Posterior cingulate gyrus (tissue), 11 donors: ENCODE data around the gene GAS7.

Experiments
- DNase-seq, 10 donors: peaks; one replicate each; pipeline versions ENCODE4 v3.0.0 to v3.0.0-alpha.2; 2020 to 2021; ENCODE audit warnings: mixed read lengths in 3 of 10
- intact Hi-C: fragments of 100-400 bp; cut with DNase I; formaldehyde crosslinking; loops from one replicate; pipeline ENCODE4 v1.15.1; 2023

GAS7 gene

GRCh38 chr17:9940841-9941240, 257.6 kb downstream of the GAS7 start:
- intact Hi-C loops: no loop called here
- DNase-seq: peak in 2 of 10 donors; percentile 59 to 77

DNA sequence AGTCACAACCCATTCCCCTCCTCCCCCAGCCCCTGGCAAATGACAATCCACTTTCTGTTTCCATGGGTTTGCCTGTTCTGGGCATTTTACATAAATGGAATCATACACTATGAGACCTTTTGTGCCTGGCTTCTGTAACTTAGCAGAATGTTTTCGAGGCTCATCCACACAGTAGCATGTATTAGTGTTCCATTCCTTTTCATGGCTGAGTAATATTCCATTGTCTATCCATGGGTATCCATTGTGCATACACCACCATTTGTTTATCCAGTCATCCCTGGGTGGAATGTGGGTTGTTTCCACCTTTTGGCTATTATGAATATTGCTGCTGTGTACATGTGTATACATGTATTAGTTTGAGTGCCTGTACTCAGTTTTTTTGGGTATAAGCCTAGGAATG, 259.6 kb downstream of the GAS7 start:
- DNase-seq: no peak
- intact Hi-C loops: no loop called here

DNA sequence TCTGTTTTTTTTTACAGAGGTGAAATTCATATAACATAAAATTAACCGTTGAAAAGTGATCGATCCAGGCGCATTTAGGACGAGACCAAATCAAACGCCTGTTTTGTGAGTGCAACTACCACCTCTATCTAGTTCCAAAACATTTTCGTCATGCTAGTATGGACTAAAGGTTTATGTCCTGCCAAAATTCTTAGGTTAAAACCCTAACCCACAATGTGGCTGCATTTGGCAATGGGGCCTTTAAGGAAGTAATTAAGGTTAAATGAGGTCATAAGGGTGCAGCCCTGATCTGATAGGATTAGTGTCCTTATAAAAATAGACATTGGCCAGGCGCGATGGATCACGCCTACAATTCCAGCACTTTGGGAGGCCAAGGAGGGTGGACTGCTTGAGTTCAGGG, 260.5 kb downstream of the GAS7 start:
- intact Hi-C loops: no loop called here
- peak in 1 of 10 donors; percentile 16 for DNase-seq

GRCh38 chr17:9937241-9937761, 261.1 kb downstream of the GAS7 start:
- intact Hi-C loops: no loop called here
- DNase-seq: peak in 9 of 10 donors; percentile 53 to 95 (median 69)

GRCh38 chr17:9936095-9936494, 262.3 kb downstream of the GAS7 start:
- peak in 1 of 10 donors; percentile 59 for DNase-seq
- intact Hi-C loops: no loop called here

DNA sequence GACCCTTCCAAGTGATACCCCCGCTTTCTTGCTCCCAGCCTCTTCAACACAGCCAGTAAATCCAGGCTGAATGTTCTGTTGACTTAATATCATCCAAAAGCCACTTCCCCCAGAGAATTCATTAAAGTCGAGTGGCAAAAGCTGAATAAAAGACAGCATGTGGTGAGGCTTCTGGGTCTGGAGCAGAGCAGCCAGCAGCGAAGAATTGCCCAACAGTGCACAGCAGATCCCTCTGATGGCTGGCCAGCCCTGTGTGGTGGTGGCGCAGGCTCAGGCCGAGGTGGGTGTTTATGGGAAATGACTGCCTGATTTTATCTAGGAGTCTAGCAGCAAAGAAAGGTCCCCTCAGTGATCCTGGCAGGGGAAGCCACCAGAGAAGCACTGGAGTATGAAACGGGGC, 263.0 kb downstream of the GAS7 start:
- DNase-seq: peak in 1 of 10 donors; percentile 83
- intact Hi-C loops: no loop called here

DNA sequence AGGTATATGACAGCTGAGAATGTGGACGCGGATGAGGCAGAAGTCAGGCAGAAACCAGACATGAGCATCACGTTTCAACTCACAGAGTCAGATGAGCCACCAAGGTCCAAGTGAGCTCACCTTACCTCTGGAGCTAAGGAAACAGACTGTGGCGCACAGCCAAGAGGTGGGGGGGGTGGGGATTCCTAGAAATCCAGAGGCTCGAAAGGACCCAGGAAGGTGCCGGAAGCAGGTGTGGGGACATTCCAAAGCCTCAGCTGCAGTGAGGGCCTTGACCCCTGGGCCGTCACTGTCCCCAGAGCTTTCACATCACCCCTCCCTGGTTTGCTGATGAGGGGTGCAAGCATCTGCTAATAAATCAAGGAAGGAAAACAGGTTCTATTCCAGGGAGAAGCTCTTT, 264.1 kb downstream of the GAS7 start:
- intact Hi-C loops: no loop called here
- peak in 1 of 10 donors; percentile 44 for DNase-seq

DNA sequence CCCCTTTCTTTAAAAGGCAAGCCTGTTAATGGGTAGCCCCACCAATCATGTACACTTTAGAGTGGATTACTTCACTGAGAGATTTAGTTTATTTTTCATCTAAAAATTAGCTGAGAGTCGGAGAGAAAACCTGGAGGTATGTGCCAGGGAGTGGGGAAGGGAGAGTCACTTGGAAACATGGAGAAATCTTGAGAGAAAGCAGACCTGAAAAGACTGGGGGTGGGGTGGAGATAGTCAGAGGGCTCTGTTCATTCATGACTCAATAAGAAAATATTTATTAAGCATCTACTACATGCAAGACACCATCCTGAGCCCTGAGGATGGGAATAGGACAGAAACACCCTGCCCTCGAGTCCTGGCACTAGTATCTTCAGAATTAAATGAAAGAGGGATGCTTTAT, 265.9 kb downstream of the GAS7 start:
- intact Hi-C loops: no loop called here
- no peak for DNase-seq

DNA sequence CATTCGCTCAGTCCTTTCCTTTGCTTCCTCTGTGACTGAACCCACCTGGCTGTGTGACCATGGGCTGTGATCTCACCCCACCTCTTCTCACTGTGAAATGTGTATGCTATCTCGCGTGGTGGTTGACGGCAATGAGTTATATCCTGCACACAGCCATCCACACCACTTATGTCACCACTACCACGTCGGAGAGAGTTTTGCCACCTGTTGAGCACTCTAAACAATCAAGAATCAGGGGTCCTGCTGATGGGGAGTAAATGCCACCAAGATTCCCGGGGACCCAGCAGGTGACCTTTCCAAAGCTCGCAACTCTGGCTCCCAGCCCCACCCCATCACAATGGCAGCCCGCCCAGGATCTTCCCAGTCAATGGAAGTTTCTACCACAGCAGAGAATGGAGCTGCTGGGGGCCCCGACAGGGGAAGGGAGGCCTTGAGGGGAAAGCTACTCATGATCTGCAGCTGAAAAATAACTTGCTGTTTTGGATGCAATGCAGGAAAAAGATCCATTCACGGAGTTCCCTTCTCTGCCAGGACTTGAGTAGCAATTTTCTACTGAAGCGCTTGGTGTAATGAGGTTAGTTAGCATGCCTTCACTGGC, 267.2 kb downstream of the GAS7 start:
- intact Hi-C loops: no loop called here

DNA sequence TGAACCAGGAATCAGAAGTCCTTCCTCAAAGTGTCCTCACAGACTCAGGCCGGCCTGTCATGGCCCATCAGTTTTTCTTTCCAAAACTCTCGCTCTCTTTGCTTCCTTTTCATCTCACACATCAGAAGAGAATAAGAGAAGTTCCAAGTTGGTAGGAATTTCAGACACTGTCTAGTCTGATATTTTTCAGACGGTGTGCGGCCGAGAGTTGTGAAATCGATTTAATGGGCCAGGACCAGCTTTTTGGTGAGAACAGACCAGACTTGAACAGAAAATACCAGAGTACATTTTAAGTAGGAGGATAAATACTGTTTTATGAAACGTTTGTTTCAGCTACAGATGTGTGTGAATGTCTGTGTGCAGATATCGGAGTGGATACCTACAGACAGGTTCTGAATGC, 268.5 kb downstream of the GAS7 start:
- intact Hi-C loops: loop anchor here (10.0 kb wide), 3 partner anchors 55 to 355 kb away; no protein-coding TSS in a partner anchor
- peak in 1 of 10 donors; percentile 10 for DNase-seq

More for the DNA sequence above, 267.2 kb downstream of the GAS7 start:
- DNase-seq: peak in 1 of 10 donors; percentile 42

DNA sequence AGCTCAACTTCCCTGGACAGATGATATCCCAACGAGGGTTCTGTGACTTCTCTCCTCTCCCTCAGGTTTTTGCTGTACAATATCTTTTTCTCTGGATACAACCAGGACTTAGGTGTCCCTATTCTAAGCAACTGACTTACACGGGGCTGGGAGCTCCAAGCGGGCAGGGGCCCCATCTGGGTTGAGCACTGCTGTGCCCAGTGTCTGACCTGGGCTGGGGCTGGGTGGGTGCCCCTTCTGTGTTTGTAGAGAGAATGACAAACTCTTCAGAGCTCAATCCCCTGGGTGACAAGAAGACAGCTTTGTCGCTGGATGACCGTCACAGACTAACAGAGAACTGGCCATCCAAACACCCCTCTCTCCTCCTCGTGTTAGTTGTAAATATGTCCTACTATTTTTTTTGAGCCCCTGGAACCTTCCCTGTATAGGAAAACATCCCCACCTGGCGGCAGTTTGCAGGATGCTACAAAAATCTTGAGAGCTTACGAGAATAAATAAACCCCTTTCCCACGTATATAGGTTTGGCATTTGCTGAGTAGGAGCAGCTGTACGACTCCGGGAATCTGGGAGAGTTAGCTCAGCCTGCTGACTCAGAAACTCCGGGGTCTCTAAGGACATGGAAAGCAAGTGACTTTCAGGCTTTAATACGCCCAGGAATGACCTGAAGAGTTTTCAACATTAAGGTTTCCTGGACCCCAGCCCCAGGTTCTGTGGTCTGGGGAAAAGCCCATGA, 269.6 kb downstream of the GAS7 start:
- intact Hi-C loops: loop anchor here (10.0 kb wide), 3 partner anchors 56 to 356 kb away; no protein-coding TSS in a partner anchor
- DNase-seq: peak in 4 of 10 donors; percentile 27 to 89 (median 54)

- intact Hi-C loops: loop anchor here (10.0 kb wide), 3 partner anchors 59 to 359 kb away; no protein-coding TSS in a partner anchor
- peak in 1 of 10 donors; percentile 74 for DNase-seq
Measured at GRCh38 chr17:9926150-9926804, 272.1 kb downstream of the GAS7 start.

- DNase-seq: peak in 1 of 10 donors; percentile 75
- intact Hi-C loops: loop anchor here (2.0 to 10.0 kb wide), 4 partner anchors 59 to 693 kb away; no protein-coding TSS in a partner anchor
Measured at GRCh38 chr17:9925457-9925856, 272.9 kb downstream of the GAS7 start.

DNA sequence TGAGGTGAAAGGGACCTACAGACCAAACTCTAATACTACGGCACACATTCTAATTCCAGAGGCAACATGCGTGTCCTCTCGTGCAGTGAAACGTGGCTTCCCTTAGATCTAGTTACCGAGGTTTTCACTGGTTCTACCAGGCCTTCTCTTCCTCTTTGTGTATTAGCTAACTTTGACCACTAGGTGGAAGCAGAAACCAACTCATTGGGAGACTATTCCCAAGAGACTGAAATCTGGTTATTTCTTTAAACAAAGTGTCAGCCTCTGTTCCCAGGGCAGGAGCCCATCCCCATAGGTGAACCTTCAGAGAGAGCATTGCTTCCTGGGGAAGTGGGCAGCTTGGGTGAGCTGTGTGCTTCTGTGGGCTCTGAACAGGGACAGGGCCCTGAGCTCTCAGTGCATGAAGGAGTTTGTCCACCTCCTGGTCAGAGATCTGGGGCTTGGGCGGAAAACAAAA, 273.6 kb downstream of the GAS7 start:
- intact Hi-C loops: loop anchor here (2.0 to 10.0 kb wide), 4 partner anchors 60 to 694 kb away; no protein-coding TSS in a partner anchor
- peak in 3 of 10 donors; percentile 8 to 83 (median 28) for DNase-seq

DNA sequence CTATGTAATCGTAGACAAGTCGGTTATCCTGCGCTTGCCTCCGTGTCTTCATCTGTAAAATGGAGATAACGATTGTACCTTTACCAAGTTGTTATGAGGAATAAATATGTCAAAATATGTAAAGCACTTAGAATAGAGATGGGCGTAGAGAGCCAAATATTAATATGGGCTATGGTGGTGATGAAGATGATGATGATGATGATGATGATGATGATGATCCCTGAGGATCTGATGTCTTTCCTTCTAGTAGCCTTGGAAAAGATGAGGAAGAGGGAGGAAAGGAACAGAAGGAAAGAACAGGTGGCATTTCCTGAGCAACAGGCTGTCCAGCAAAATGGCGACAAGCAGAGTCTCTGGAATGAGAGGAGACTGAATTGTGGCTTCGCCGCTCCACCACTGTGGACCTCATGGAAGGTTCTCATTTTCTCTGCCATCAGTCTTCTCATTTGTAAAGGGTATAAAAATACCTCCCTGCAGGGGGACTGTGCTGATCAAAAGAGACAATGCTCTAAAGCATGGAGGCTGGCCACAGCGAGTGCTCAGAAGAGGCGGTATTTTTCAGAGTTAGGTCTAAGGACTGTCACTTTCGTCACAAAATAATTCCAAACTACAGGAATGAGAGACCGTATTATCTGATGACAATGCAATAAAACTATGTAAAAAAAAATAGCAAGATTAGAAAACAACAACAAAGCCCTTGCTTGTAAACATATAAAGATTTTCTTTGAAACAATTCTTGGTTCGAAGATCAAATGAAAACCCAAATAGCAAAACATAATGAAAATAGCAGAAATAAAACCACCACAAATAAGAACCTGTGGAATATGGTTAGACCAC, 276.2 kb downstream of the GAS7 start:
- intact Hi-C loops: loop anchor here (10.0 kb wide), 3 partner anchors 63 to 363 kb away; no protein-coding TSS in a partner anchor
- DNase-seq: peak in 2 of 10 donors; percentile 14 to 40

- intact Hi-C loops: loop anchor here (10.0 kb wide), 3 partner anchors 64 to 364 kb away; no protein-coding TSS in a partner anchor
- DNase-seq: peak in 3 of 10 donors; percentile 30 to 64 (median 63)
Measured at GRCh38 chr17:9921216-9921615, 277.2 kb downstream of the GAS7 start.

DNA sequence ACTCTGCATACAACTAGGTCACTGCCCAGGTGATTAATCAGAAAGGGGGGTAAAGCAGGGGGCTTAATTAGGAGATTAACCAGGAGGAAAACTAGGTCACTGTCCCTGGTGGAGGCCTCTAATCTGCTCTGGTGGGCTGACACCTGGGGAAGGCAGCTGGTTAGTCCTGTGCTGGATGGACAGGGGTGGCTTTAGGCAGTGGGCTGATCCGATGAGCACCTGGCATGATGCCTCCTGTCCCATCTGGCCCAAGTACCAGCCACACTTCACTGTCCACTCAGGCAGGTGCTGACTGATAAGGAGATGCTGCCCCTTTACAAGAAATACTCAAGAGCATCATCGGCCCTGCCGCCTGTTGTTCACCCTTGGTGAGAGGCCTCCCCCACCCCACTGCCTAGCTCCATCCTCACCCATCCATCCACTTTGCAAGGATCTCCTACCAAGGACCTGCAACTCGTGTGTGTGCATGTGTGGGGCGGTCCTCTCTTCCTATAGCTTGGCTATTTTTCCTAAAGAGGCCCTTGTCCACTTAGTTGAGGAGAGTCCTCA, 279.5 kb downstream of the GAS7 start:
- intact Hi-C loops: no loop called here
- peak in 3 of 10 donors; percentile 19 to 57 (median 45) for DNase-seq

GRCh38 chr17:9918352-9918751, 280.1 kb downstream of the GAS7 start:
- peak in 3 of 10 donors; percentile 23 to 59 (median 57) for DNase-seq
- intact Hi-C loops: no loop called here

DNA sequence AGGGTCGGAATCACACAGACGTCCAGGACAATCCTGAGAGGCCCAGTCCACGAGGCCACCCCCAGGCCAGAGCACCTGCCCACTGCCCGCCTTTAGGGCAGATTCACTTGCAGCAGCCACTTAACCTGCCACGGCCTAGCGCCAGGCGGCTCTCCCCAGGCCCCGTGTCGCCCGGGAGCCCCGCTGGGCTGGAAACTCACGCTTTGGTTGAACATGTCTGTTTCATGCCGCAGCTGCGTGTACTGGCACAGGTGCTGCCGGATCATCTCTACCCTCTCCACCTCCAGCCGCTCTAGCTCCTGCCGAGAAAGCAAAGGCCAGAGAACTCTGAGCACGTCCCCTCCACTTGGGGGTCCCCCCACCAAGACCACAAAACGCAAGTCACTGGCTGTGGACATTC, 280.6 kb downstream of the GAS7 start:
- intact Hi-C loops: no loop called here

More for the DNA sequence above, 280.6 kb downstream of the GAS7 start:
- peak in 3 of 10 donors; percentile 57 to 82 (median 74) for DNase-seq
